ENCODE data around the gene MAGI2.

- TF ChIP-seq POU6F1 (CRISPR knock-in tag; IDR thresholded peaks at IDR 0.05; ENCODE audit: borderline replicate concordance, low read depth) (no peak), ESRRG (CRISPR knock-in tag; IDR thresholded peaks at IDR 0.05) (no peak), OSR1 (CRISPR knock-in tag; IDR thresholded peaks at IDR 0.05) (no peak)
These were observed 1446.2 kb downstream of the MAGI2 start for GRCh38 chr7:78007231-78007630.

Measured in SK-N-SH treated with all-trans-retinoic acid at 6 μM for 48 hours (cell line).